ENCODE measurements around the gene SRRM5. TPM values are rescaled to one million over a fixed set of nuclear protein-coding genes. Genes with fewer than 3 reads are reported as not detected.
A peak's percentile ranks its signal among the peaks of the same experiment; 100 is the strongest.

SRRM5 gene
- total RNA-seq, 1 experiment from 2014 or later: not detected

DNA sequence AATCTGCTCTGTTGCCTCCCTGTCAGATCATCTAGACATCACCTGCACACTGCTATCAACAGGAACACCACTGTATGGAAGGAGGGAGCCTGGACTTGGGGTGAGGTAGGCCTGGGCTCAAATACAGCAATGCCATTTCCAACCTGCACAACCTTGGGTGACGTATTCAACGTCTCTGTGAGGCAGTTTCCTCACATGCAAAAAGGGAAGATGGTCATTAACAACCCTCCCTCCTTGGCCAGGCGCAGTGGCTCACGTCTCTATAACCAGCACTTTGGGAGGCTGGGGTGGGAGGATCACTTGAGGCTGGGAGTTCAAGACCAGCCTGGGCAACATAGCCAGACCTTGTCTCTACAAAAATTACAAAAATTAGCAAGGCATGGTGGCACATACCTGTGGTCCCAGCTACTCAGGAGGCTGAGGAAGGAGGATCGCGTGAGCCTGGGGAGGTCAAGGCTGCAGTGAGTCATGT, 49.6 kb upstream of the SRRM5 start:
- Histone ChIP-seq H3K27ac (ENCODE audit: low read depth, low read length) (no peak overlapping the region), H3K79me2 (ENCODE audit: insufficient read depth, low read length) (no peaks in the 10 kb centered on the region), H3K9me2 (ENCODE audit: insufficient read depth) (no peaks in the 10 kb centered on the region), H2AFZ (ENCODE audit: low read depth, low read length, poor library complexity, severe bottlenecking) (no peak overlapping the region), H3K36me3 (ENCODE audit: control insufficient read depth in 1 of 2, insufficient read depth in 2 of 2, low read length in 2 of 2) (no peaks in the 10 kb centered on the region; a peak in 2 of 4 replicates), H3K4me1 (ENCODE audit: control insufficient read depth in 1 of 2, insufficient read depth in 2 of 2, low read length in 2 of 2) (peaks cover 0 to 24% of the 10 kb centered on the region in 2 experiments; a peak in 2 of 4 replicates), H4K20me1 (ENCODE audit: insufficient read depth) (no peaks in the 10 kb centered on the region), H3K4me2 (ENCODE audit: low read length) (peak overlapping the region; percentile 53), H3K9me3 (ENCODE audit: control insufficient read depth in 1 of 2, insufficient read depth in 1 of 2, low read depth in 1 of 2, low read length in 2 of 2) (no peaks in the 10 kb centered on the region), H3K4me3 (replicated peaks in 1 of 2; ENCODE audit: low read depth in 1 of 2, low read length in 2 of 2) (no peak overlapping the region), H3K9ac (ENCODE audit: low read length) (no peak overlapping the region), H3K27me3 (ENCODE audit: insufficient read depth, low read length) (no peaks in the 10 kb centered on the region)
- TF ChIP-seq, protein P1, sequence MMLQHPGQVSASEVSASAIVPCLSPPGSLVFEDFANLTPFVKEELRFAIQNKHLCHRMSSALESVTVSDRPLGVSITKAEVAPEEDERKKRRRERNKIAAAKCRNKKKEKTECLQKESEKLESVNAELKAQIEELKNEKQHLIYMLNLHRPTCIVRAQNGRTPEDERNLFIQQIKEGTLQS (IDR thresholded peaks at IDR 0.05): no peak
- TF ChIP-seq YY1 (IDR thresholded peaks at IDR 0.05; ENCODE audit: extremely low read depth, insufficient replicate concordance, low read depth, low read length): no peak
- TF ChIP-seq TCF7L2 (IDR thresholded peaks at IDR 0.05; ENCODE audit: borderline replicate concordance, extremely low read depth, insufficient read depth, insufficient read length): no peak
- TF ChIP-seq FOSL1 (IDR thresholded peaks at IDR 0.05; ENCODE audit: low read depth): no peak
- TF ChIP-seq CBX3 (IDR thresholded peaks at IDR 0.05; ENCODE audit: low read depth): no peak
- no peak for TF ChIP-seq POLR2A (IDR thresholded peaks at IDR 0.05; ENCODE audit: borderline replicate concordance, extremely low read depth, insufficient read depth, insufficient read length)
- TF ChIP-seq, protein P2, sequence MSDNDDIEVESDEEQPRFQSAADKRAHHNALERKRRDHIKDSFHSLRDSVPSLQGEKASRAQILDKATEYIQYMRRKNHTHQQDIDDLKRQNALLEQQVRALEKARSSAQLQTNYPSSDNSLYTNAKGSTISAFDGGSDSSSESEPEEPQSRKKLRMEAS (IDR thresholded peaks at IDR 0.05): no peak
- no peak for TF ChIP-seq POLR2AphosphoS5 (IDR thresholded peaks at IDR 0.05; ENCODE audit: low read depth, low read length)
- TF ChIP-seq SRF (IDR thresholded peaks at IDR 0.05; ENCODE audit: low read depth): no peak
- TF ChIP-seq JUND (IDR thresholded peaks at IDR 0.05): no peak
- no peak for TF ChIP-seq CEBPB (IDR thresholded peaks at IDR 0.05; ENCODE audit: low read depth)
- no peak for TF ChIP-seq EGR1 (IDR thresholded peaks at IDR 0.05; ENCODE audit: low read depth)
- no peak for TF ChIP-seq CTCF (IDR thresholded peaks at IDR 0.05 in 2 of 3, conservative IDR thresholded peaks at IDR 0.05 in 1 of 3; ENCODE audit: borderline replicate concordance in 1 of 3, insufficient read depth in 1 of 3, low read depth in 2 of 3, low read length in 2 of 3)
- no peak for TF ChIP-seq RAD21 (IDR thresholded peaks at IDR 0.05; ENCODE audit: low read depth)
- TF ChIP-seq ELF1 (IDR thresholded peaks at IDR 0.05; ENCODE audit: borderline replicate concordance, low read depth): no peak
- TF ChIP-seq ZNF274 (IDR thresholded peaks at IDR 0.05; ENCODE audit: low read depth, low read length): no peak
- no peak for TF ChIP-seq EZH2 (IDR thresholded peaks at IDR 0.05)
- TF ChIP-seq SP1 (IDR thresholded peaks at IDR 0.05; ENCODE audit: low read depth): no peak
- no peak for TF ChIP-seq SIN3A (IDR thresholded peaks at IDR 0.05; ENCODE audit: low read depth)
- no peak for TF ChIP-seq REST (IDR thresholded peaks at IDR 0.05; ENCODE audit: low read depth)
- intact Hi-C loops (cut with micrococcal nuclease): no loop called here
- peak; percentile 12; the same call in 1 of the 2 replicates for ATAC-seq
- POLR2A ChIA-PET: no interaction called here
- DNase-seq (ENCODE audit: low read depth, low spot score): no peak
- no TSS peak for BruUV-seq (replicated peaks)
- RAD21 ChIA-PET (ENCODE audit: low non-redundant PET in 1 of 2, low total read pairs in 2 of 2, uncharacterized antibody in 2 of 2, unreplicated experiment in 2 of 2): no interaction called here
- CTCF ChIA-PET: no interaction called here

All from HCT116 (cell line).